SK-N-MC (cell line): Measurements from ENCODE around the gene GPR39.

Source experiments
- EZH2 ChIP-seq: fragments of 200-600 bp; sonication (generic); IDR thresholded peaks from one replicate; pipeline ENCODE4 v1.6.1; 2017; ENCODE audit warnings: antibody characterized with exemption
- POLR2AphosphoS5 ChIP-seq: IDR thresholded peaks from 2 replicates; pipeline ENCODE4 v1.6.1; 2012; ENCODE audit warnings: mild to moderate bottlenecking, low read depth, low read length, borderline replicate concordance

- TF ChIP-seq EZH2: no peak
- no peak for TF ChIP-seq POLR2AphosphoS5
Observed at GRCh38 chr2:132374961-132375360, 41.6 kb upstream of the GPR39 start.
